HG02852 (cell line): ENCODE measurements around the gene WDR5B.

Experiments
- ATAC-seq: cut with Tn5 transposase; IDR thresholded peaks from one replicate; pipeline ENCODE4 v1.9.1; 2021; ENCODE audit warnings: mild to moderate bottlenecking, moderate library complexity; ENCODE audit not compliant: unreplicated experiment

Gene WDR5B

DNA sequence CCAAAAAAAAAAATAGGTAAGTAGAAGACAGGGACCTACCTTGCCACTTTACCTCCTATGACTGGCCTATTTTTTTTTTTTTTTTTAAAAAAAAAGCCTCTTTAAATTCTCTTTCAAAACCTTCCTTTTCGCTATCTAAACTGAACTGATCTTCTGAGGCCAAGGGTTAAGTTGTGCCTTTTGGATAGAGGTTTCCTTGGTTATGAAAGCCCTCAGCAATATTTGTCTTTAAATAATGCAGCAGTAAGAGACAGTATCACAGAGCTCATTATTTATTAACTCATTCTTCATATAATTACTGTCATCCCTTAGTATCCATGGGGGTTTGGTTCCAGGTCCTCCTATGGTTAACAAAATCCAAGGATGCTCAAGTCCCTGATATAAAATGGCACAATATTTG lies 41.8 kb downstream of the WDR5B start:
- ATAC-seq, result no peak

DNA sequence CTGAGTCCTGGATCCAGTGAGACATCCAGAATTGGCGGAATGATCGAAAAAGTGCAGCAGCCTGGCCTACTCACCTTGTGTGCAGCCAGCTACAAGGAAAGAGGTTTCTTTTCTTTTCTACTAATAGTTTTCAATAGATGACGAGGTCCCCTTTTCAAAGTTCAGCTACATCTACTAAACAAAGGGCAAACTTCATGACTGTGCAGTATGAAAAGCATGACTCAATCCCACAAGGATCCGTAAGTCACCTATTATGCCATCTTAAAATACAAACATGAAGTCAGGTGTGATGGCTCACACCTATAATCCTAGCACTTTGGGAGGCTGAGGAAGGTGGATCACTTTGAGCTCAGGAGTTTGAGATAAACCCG lies 49.5 kb downstream of the WDR5B start:
- no peak for ATAC-seq

DNA sequence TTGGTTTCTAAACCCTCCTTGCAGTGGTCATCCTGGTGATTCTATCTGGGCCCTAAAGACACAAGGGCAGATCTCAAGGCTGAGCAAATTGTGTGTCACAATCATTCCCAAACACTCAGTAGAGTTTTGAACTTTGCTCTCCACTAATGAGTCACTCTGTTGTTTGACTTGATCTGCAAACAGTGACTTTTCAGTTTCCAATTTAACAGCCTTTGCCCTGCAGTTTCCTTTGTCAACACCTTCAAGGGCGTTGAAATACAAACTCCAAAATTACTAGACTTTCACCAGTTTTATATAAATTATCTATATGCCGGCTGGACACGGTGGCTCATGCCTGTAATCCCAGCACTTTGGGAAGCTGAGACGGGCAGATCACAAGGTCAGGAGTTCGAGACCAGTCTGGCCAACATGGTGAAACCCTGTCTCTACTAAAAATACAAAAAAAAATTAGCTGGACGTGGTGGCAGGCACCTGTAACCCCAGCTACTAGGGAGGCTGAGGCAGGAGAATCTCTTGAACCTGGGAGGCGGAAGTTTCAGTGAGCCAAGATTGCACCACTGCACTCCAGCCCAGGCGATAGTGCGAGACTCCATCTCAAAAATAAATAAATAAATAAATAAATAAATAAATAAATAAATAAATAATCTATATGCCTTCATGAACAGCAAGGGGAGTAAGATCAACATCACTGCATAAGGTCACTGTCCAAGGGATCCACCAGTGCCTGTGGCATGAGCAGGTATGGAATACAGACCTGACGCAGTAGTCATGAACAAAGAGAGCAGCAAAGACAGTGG lies 50.1 kb downstream of the WDR5B start:
- ATAC-seq, result peak; percentile 86

DNA sequence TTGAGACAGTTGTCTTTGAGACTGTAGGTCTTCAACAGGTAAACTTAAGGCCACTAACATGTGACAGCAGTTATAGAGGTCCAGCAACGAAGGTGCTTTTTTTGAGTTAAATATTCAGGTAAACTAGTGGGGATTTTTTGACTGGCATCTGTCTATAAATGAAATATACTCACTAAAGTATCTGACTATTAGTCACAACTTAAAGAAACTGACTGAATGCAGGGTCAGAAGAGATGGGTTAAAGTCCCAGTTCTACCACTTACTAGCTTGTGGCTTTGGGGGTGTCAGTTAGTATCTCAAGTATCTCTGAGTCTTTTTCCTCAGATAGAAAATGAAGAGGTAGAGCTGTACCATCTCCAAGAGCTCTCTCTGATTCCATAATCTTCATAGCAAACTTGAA lies 50.8 kb downstream of the WDR5B start:
- ATAC-seq, result peak; percentile 49

DNA sequence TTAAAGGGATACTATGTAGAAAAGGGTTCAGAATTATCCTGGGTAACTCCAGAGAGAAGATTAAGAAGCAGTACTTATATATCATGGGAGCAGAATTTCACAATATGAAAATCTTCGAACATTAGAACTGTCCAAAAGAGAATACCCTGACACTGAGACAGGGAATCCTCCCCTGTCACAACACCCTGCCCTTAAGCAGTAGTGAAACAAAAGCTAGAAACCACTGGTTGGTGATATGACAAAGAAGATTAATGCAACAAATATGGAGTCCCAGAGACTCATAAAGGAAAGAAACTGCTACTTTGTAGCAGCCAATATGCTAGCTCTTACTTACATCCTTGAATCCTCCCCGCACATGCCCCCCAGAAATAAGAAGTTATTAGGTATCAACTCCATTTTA lies 51.4 kb downstream of the WDR5B start:
- ATAC-seq, result no peak
